ENCODE data around the gene CDX1. TPM values are rescaled to one million over a fixed set of nuclear protein-coding genes. Genes with fewer than 3 reads are reported as not detected.
A peak's percentile ranks its signal among the peaks of the same experiment; 100 is the strongest.

CDX1 gene
- total RNA-seq, 1 experiment from 2014 or later: not detected

DNA sequence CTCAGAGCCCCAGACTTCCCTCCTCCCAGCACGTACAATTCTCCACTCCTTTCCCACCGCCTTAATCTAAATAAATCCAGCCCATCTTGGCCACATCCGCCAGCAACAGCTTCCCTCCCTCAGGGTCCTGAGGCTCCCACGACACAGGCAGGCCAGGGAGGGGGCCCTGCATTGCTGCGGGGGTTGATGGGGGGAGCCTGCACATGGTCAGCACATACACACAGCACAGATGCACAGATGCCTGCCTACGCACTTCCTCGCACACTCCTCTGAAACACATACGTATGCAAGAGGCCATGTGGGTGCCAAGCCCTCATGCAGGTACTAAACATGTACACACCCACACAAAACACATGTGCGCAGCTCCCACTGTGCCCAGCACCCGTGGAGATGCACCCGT, 25.7 kb upstream of the CDX1 start:
- no peak for TF ChIP-seq EZH2 (IDR thresholded peaks at IDR 0.05; ENCODE audit: low read length, unreplicated experiment)
- no peak for TF ChIP-seq EZH2phosphoT487 (IDR thresholded peaks at IDR 0.05; ENCODE audit: borderline replicate concordance, low read length)
- TF ChIP-seq, protein P1, sequence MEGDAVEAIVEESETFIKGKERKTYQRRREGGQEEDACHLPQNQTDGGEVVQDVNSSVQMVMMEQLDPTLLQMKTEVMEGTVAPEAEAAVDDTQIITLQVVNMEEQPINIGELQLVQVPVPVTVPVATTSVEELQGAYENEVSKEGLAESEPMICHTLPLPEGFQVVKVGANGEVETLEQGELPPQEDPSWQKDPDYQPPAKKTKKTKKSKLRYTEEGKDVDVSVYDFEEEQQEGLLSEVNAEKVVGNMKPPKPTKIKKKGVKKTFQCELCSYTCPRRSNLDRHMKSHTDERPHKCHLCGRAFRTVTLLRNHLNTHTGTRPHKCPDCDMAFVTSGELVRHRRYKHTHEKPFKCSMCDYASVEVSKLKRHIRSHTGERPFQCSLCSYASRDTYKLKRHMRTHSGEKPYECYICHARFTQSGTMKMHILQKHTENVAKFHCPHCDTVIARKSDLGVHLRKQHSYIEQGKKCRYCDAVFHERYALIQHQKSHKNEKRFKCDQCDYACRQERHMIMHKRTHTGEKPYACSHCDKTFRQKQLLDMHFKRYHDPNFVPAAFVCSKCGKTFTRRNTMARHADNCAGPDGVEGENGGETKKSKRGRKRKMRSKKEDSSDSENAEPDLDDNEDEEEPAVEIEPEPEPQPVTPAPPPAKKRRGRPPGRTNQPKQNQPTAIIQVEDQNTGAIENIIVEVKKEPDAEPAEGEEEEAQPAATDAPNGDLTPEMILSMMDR (conservative IDR thresholded peaks at IDR 0.05; ENCODE audit: low read depth, low read length): no peak
- Histone ChIP-seq H3K4me2 (ENCODE audit: low read length) (no peak overlapping the region), H3K9ac (ENCODE audit: low read length) (no peak overlapping the region), H3K36me3 (ENCODE audit: low read depth, low read length) (no peaks in the 10 kb centered on the region), H4K20me1 (ENCODE audit: low read length) (no peaks in the 10 kb centered on the region), H3K27me3 (ENCODE audit: low read length) (no peaks in the 10 kb centered on the region), H2AFZ (ENCODE audit: low read length) (no peak overlapping the region), H3F3A (ENCODE audit: low read length, unreplicated experiment) (no peaks in the 10 kb centered on the region), H3K9me2 (replicated peaks; ENCODE audit: low read length) (no peaks in the 10 kb centered on the region), H3K9me3 (ENCODE audit: low read length) (no peaks in the 10 kb centered on the region), H3K79me2 (ENCODE audit: low read length) (no peaks in the 10 kb centered on the region), H3K4me3 (ENCODE audit: low read length) (no peak overlapping the region), H3K27ac (ENCODE audit: low read length) (no peak overlapping the region), H3K4me1 (ENCODE audit: insufficient read depth, low read length) (peaks cover 9% of the 10 kb centered on the region)
- no TSS peak for BruUV-seq (replicated peaks)
- DNase-seq (no peak), ATAC-seq (no peak)
- intact Hi-C loops (cut with micrococcal nuclease): no loop called here
- ChIA-PET POLR2A (ENCODE audit: unreplicated experiment) (no interaction called here), CTCF (no interaction called here)

DNA sequence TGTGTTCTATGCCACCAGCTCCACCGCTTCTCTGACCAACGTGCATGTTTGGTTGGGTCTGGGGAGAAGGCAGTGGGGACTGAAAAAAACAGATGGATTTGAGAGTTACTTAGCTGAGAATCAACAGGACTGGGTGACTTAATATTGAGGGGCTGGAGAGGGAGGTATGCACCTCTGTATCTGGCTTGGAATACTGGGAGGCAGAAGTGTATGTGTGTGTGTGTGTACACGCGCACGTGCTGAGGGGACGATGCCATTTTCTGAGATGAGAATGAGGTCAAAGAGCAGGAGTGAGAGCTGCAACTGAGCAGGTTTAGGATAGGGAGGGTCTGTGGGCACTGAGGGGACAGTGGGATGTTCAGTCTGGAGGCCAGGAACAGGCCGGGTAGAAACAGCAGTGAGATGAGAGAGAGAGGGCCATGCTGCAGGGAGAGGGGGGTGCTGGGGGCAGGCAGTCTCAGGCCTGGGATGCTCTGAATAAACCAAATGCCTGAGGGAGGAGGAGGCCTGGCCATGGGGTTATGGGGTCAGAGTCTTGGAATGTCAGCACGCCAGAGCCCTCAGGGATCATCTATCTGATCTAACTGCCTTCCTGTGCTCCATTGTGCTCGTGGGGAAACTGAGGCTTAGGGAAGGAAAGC, 24.9 kb upstream of the CDX1 start:
- no peaks in the 10 kb centered on the region for H3F3A ChIP-seq (ENCODE audit: low read length, unreplicated experiment)
- ChIA-PET POLR2A (ENCODE audit: unreplicated experiment) (no interaction called here), CTCF (no interaction called here)
- TF ChIP-seq EZH2phosphoT487 (IDR thresholded peaks at IDR 0.05; ENCODE audit: borderline replicate concordance, low read length) (no peak), EZH2 (IDR thresholded peaks at IDR 0.05; ENCODE audit: low read length, unreplicated experiment) (no peak)
- TF ChIP-seq, protein P1 (conservative IDR thresholded peaks at IDR 0.05; ENCODE audit: low read depth, low read length): no peak
- H3K79me2 ChIP-seq (ENCODE audit: low read length): no peaks in the 10 kb centered on the region
- no peaks in the 10 kb centered on the region for H3K36me3 ChIP-seq (ENCODE audit: low read depth, low read length)
- peaks cover 9% of the 10 kb centered on the region for H3K4me1 ChIP-seq (ENCODE audit: insufficient read depth, low read length)
- H4K20me1 ChIP-seq (ENCODE audit: low read length): no peaks in the 10 kb centered on the region
- H3K27ac ChIP-seq (ENCODE audit: low read length): no peak overlapping the region
- DNase-seq (no peak), ATAC-seq (no peak)
- no peak overlapping the region for H3K9ac ChIP-seq (ENCODE audit: low read length)
- no peaks in the 10 kb centered on the region for H3K9me2 ChIP-seq (replicated peaks; ENCODE audit: low read length)
- no TSS peak for BruUV-seq (replicated peaks)
- no peak overlapping the region for H3K4me2 ChIP-seq (ENCODE audit: low read length)
- no peaks in the 10 kb centered on the region for H3K9me3 ChIP-seq (ENCODE audit: low read length)
- intact Hi-C loops (cut with micrococcal nuclease): no loop called here
- H2AFZ ChIP-seq (ENCODE audit: low read length): no peak overlapping the region
- H3K4me3 ChIP-seq (ENCODE audit: low read length): no peak overlapping the region
- H3K27me3 ChIP-seq (ENCODE audit: low read length): no peaks in the 10 kb centered on the region

DNA sequence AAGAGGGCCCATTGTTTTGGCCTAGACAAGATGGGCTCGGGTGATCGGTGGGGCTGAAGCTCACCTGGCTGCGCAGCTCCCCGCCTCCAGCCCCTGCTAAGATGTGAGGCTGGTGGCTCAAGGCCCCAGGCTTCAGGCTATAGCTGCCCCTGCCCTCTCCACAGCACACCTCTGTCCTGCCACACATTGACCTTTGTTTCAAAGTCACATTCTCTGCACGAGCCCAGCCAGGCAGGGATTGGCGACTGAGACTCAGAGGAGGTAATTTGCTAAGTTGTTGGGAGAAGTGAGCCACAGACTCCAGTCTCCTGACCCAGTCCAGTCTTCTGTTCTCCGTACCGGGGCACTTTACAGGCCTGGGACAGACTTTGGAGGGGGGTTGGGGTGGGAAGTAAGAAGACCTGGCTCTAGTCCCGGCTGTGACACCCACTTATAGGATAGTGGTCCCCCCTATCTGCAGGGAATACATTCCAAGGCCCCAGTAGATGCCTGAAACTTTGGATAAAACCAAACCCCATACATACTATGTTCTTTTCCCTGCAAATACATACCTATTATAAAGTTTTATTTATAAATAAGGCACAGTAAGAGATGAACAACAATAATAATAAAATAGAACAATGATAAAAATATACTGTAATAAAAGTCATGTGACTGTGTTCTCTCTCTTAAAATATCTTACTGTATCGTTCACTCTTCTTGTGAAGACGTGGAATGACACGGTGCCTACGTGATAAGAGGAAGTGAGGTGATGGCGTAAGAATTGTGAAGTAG, 24.2 kb upstream of the CDX1 start:
- no peak overlapping the region for H2AFZ ChIP-seq (ENCODE audit: low read length)
- peaks cover 9% of the 10 kb centered on the region for H3K4me1 ChIP-seq (ENCODE audit: insufficient read depth, low read length)
- no peaks in the 10 kb centered on the region for H3K36me3 ChIP-seq (ENCODE audit: low read depth, low read length)
- H3K4me2 ChIP-seq (ENCODE audit: low read length): peak overlapping the region; percentile 71
- no TSS peak for BruUV-seq (replicated peaks)
- H3K9ac ChIP-seq (ENCODE audit: low read length): no peak overlapping the region
- CTCF ChIA-PET: no interaction called here
- no peaks in the 10 kb centered on the region for H3K27me3 ChIP-seq (ENCODE audit: low read length)
- ATAC-seq: no peak
- H3K9me3 ChIP-seq (ENCODE audit: low read length): no peaks in the 10 kb centered on the region
- H4K20me1 ChIP-seq (ENCODE audit: low read length): no peaks in the 10 kb centered on the region
- H3K79me2 ChIP-seq (ENCODE audit: low read length): no peaks in the 10 kb centered on the region
- no peak overlapping the region for H3K4me3 ChIP-seq (ENCODE audit: low read length)
- H3K27ac ChIP-seq (ENCODE audit: low read length): no peak overlapping the region
- TF ChIP-seq, protein P1 (conservative IDR thresholded peaks at IDR 0.05; ENCODE audit: low read depth, low read length): no peak
- TF ChIP-seq EZH2phosphoT487 (IDR thresholded peaks at IDR 0.05; ENCODE audit: borderline replicate concordance, low read length) (no peak), EZH2 (IDR thresholded peaks at IDR 0.05; ENCODE audit: low read length, unreplicated experiment) (no peak)
- POLR2A ChIA-PET (ENCODE audit: unreplicated experiment): no interaction called here
- no peak for DNase-seq
- intact Hi-C loops (cut with micrococcal nuclease): no loop called here
- no peaks in the 10 kb centered on the region for H3F3A ChIP-seq (ENCODE audit: low read length, unreplicated experiment)
- no peaks in the 10 kb centered on the region for H3K9me2 ChIP-seq (replicated peaks; ENCODE audit: low read length)
